Testis (tissue), 3 donors: Measurements from ENCODE around the gene GCN1. TPM values are rescaled to one million over a fixed set of nuclear protein-coding genes. Genes with fewer than 3 reads are reported as not detected.

Source experiments
- DNase-seq: peaks from one replicate; pipeline ENCODE4 v3.0.0-alpha.2; 2019
- H3K27ac ChIP-seq, 2 donors: fragments of 200-600 bp; sonication (generic); one replicate each; pipeline ENCODE4 v1.5.1; 2019
- H3K27me3 ChIP-seq: fragments of 200-600 bp; sonication (generic); one replicate; pipeline ENCODE4 v1.5.1; 2019
- H3K36me3 ChIP-seq: fragments of 200-600 bp; sonication (generic); one replicate; pipeline ENCODE4 v1.5.1; 2017; ENCODE audit warnings: low read depth; ENCODE audit errors: missing control alignments
- H3K4me1 ChIP-seq: fragments of 200-600 bp; sonication (generic); one replicate; pipeline ENCODE4 v1.5.1; 2019
- H3K4me3 ChIP-seq, 2 donors: fragments of 200-600 bp; sonication (generic); one replicate each; pipeline ENCODE4 v1.5.1; 2017 to 2019
- H3K9me3 ChIP-seq: fragments of 200-600 bp; sonication (generic); one replicate; pipeline ENCODE4 v1.5.1; 2017
- CTCF ChIP-seq, 3 experiments: fragments of 450-650 bp in 2 of 3; fragments of 200-600 bp in 1 of 3; sonication (generic) in 1 of 3; IDR thresholded peaks; one replicate each; pipeline ENCODE4 v1.5.1; 2016 to 2019; ENCODE audit warnings: antibody characterized with exemption in 3 of 3, mild to moderate bottlenecking in 2 of 3, moderate library complexity in 1 of 3
- POLR2A ChIP-seq: fragments of 450-650 bp; IDR thresholded peaks from one replicate; pipeline ENCODE4 v1.6.1; 2017; ENCODE audit warnings: antibody characterized with exemption, mild to moderate bottlenecking, moderate library complexity
- WGBS, 2 donors: methylation state at CpG; one replicate each; pipeline ENCODE4 v1.1.5; 2018; 5-methylcytosine and 5-hydroxymethylcytosine counted together
- intact Hi-C: fragments of 100-400 bp; cut with DNase I; formaldehyde crosslinking; loops from one replicate; pipeline ENCODE4 v1.15.1; 2023; ENCODE audit warnings: low total_unique reads
- polyA plus RNA-seq: library from polyadenylated mRNA; stranded (reverse); fragments of 350-450 nt; fragmentation: Illumina TruSeq; extraction: RNeasy Lipid Tissue Mini Kit (QIAGEN cat#74804); gene quantifications from one replicate; pipeline ENCODE4 v1.2.3, GENCODE V29; 2014; ENCODE audit warnings: low read depth, low replicate concordance; ENCODE audit not compliant: insufficient read depth
- total RNA-seq, 2 donors: library from RNA; depleted of rRNA; stranded (reverse); fragments of >200 nt; gene quantifications; one replicate each; pipeline ENCODE4 v1.2.3, GENCODE V29; 2016

The GCN1 gene
- total and polyA plus RNA-seq, 3 donors from 2014 or later: 66.3 to 164 (median 104) TPM

GRCh38 chr12:120229071-120229486, 34.6 kb upstream of the GCN1 start:
- no peak overlapping the region for H3K4me3 ChIP-seq
- H3K27ac ChIP-seq: peak overlapping the region; percentile 67 to 81
- no peak for TF ChIP-seq CTCF (IDR thresholded peaks at IDR 0.05)
- no peak for TF ChIP-seq POLR2A
- no peaks in the 10 kb centered on the region for H3K36me3 ChIP-seq
- intact Hi-C loops: no loop called here
- H3K4me1 ChIP-seq: peaks cover 92% of the 10 kb centered on the region
- no peaks in the 10 kb centered on the region for H3K27me3 ChIP-seq
- no peaks in the 10 kb centered on the region for H3K9me3 ChIP-seq
- WGBS, 2 donors: 45 to 47% methylated on average over 7 of the region's 7 CpGs
- DNase-seq: peak; percentile 87

GRCh38 chr12:120228291-120229070, 34.0 kb upstream of the GCN1 start:
- Histone ChIP-seq H3K27me3 (no peaks in the 10 kb centered on the region), H3K27ac (peak overlapping the region in 1 of 2 donors; percentile 81), H3K36me3 (no peaks in the 10 kb centered on the region), H3K9me3 (no peaks in the 10 kb centered on the region), H3K4me1 (peaks cover 86% of the 10 kb centered on the region), H3K4me3 (no peak overlapping the region)
- 30 to 56% methylated on average over 5 to 23 of the region's 23 CpGs for WGBS, 2 donors
- intact Hi-C loops: no loop called here
- DNase-seq: peak; percentile 84
- TF ChIP-seq POLR2A: no peak
- peak; percentile 83 to 98 (median 94) for TF ChIP-seq CTCF (IDR thresholded peaks at IDR 0.05)

GRCh38 chr12:120228041-120228290, 33.5 kb upstream of the GCN1 start:
- Histone ChIP-seq H3K27ac (no peak overlapping the region), H3K4me1 (peaks cover 81% of the 10 kb centered on the region), H3K36me3 (no peaks in the 10 kb centered on the region), H3K9me3 (no peaks in the 10 kb centered on the region), H3K27me3 (no peaks in the 10 kb centered on the region), H3K4me3 (no peak overlapping the region)
- intact Hi-C loops: no loop called here
- DNase-seq: no peak
- WGBS, 2 donors: 34 to 75% methylated on average over 3 of the region's 3 CpGs
- no peak for TF ChIP-seq POLR2A
- no peak for TF ChIP-seq CTCF (IDR thresholded peaks at IDR 0.05)

GRCh38 chr12:120227233-120228040, 32.9 kb upstream of the GCN1 start:
- WGBS, 2 donors: 73 to 75% methylated on average over 8 of the region's 8 CpGs
- no peaks in the 10 kb centered on the region for H3K36me3 ChIP-seq
- H3K27ac ChIP-seq: peak overlapping the region in 1 of 2 donors; percentile 6
- H3K27me3 ChIP-seq: no peaks in the 10 kb centered on the region
- no peak for DNase-seq
- intact Hi-C loops: no loop called here
- H3K4me1 ChIP-seq: peaks cover 75% of the 10 kb centered on the region
- H3K9me3 ChIP-seq: no peaks in the 10 kb centered on the region
- no peak overlapping the region for H3K4me3 ChIP-seq
- TF ChIP-seq CTCF (IDR thresholded peaks at IDR 0.05) (no peak), POLR2A (no peak)
